Inferior parietal cortex (tissue), 1 donor: ENCODE measurements around the gene LRCH3.
"Not testable (repeated sequence)": the region's sequence is repeated elsewhere in the genome, so short reads cannot be mapped to it uniquely, and the experiment has no call there.

ENCODE experiments used
- DNase-seq: peaks from one replicate; pipeline ENCODE4 v3.0.0-alpha.2; 2016; ENCODE audit errors: extremely low spot score

Gene LRCH3

GRCh38 chr3:197921429-197922275 lies 130.6 kb downstream of the LRCH3 start:
- not testable (repeated sequence) for DNase-seq

- no peak for DNase-seq
Measured at GRCh38 chr3:197926418-197926817, 135.4 kb downstream of the LRCH3 start.

GRCh38 chr3:197927578-197927977 lies 136.5 kb downstream of the LRCH3 start:
- not testable (repeated sequence) for DNase-seq

- no peak for DNase-seq
Measured at GRCh38 chr3:197936819-197937384, 145.8 kb downstream of the LRCH3 start.
